GM19240 (cell line): ENCODE results near the gene SUMO2.

Experiments
- DNase-seq: peaks from one replicate; pipeline ENCODE4 v3.0.0; 2011; ENCODE audit warnings: low spot score; ENCODE audit not compliant: insufficient read length

SUMO2 gene

GRCh38 chr17:75124041-75124818 is 58.5 kb downstream of the SUMO2 start:
- DNase-seq, result no peak

- no peak for DNase-seq
Observed at GRCh38 chr17:75118307-75118706, 64.5 kb downstream of the SUMO2 start.

- no peak for DNase-seq
Observed at GRCh38 chr17:75116737-75117136, 66.0 kb downstream of the SUMO2 start.
